GM13977 (cell line): ENCODE measurements around the gene CFAP97D2.

Experiments used
- DNase-seq: peaks from one replicate; pipeline ENCODE4 v3.0.0; 2012; ENCODE audit warnings: low spot score
- CTCF ChIP-seq: IDR thresholded peaks from 2 replicates; pipeline ENCODE4 v1.5.1; 2012; ENCODE audit warnings: mild to moderate bottlenecking, control low read depth; ENCODE audit not compliant: insufficient read depth; ENCODE audit errors: extremely low read depth, missing control alignments
- in situ Hi-C: fragments of 300-500 bp; cut with MboI; formaldehyde crosslinking; loops from one replicate; pipeline ENCODE4 v1.12.0; 2022; ENCODE audit warnings: low sequenced_read_pairs, low pct_unique_long_range_greater_than_20kb, mixed read lengths, inconsistent platforms; ENCODE audit not compliant: unreplicated experiment

CFAP97D2 gene

GRCh38 chr13:114149774-114150740, 29.0 kb upstream of the CFAP97D2 start:
- no peak for TF ChIP-seq CTCF
- DNase-seq = no peak
- in situ Hi-C loops = no loop called here

- DNase-seq = no peak
- in situ Hi-C loops = no loop called here
- no peak for TF ChIP-seq CTCF
Observed at GRCh38 chr13:114151031-114151430, 28.0 kb upstream of the CFAP97D2 start.

GRCh38 chr13:114151565-114152284, 27.3 kb upstream of the CFAP97D2 start:
- in situ Hi-C loops = no loop called here
- no peak for DNase-seq
- no peak for TF ChIP-seq CTCF

- in situ Hi-C loops = no loop called here
- DNase-seq = no peak
- TF ChIP-seq CTCF = no peak
Observed at GRCh38 chr13:114152285-114152645, 26.8 kb upstream of the CFAP97D2 start.

GRCh38 chr13:114152831-114153371, 26.2 kb upstream of the CFAP97D2 start:
- TF ChIP-seq CTCF = no peak
- in situ Hi-C loops = no loop called here
- DNase-seq = no peak

GRCh38 chr13:114153485-114154080, 25.5 kb upstream of the CFAP97D2 start:
- in situ Hi-C loops = no loop called here
- DNase-seq = no peak
- TF ChIP-seq CTCF = no peak
